ENCODE data around the gene CPXM2. TPM values are rescaled to one million over a fixed set of nuclear protein-coding genes. Genes with fewer than 3 reads are reported as not detected.

The CPXM2 gene
- polyA plus RNA-seq, 1 donor (not counting 4 experiments of a cell fraction or from before 2014, with no cell fraction given), result 0.03 TPM

- H3K9me3 ChIP-seq (ENCODE audit: control insufficient read depth, low read depth, low read length), result peaks cover 3% of the 10 kb centered on the region
- no peaks in the 10 kb centered on the region for H3K36me3 ChIP-seq (ENCODE audit: control insufficient read depth in 2 of 2, extremely low read depth in 1 of 2, insufficient read depth in 2 of 2, low read length in 2 of 2)
- no peak overlapping the region for H3K4me3 ChIP-seq (ENCODE audit: control insufficient read depth in 2 of 3, extremely low read depth in 1 of 3, insufficient read depth in 2 of 3, low read depth in 1 of 3, low read length in 3 of 3)
- H2AFZ ChIP-seq (ENCODE audit: control insufficient read depth, low read length), result no peak overlapping the region
- DNase-seq (ENCODE audit: low read depth, low spot score) (no peak), FAIRE-seq (no peak)
- no peak overlapping the region for H3K9ac ChIP-seq (ENCODE audit: control insufficient read depth, extremely low read depth, insufficient read depth, low read length)
- no peaks in the 10 kb centered on the region for H3K79me2 ChIP-seq (ENCODE audit: control insufficient read depth, insufficient read depth, low read length)
- H3K4me1 ChIP-seq (ENCODE audit: control insufficient read depth, extremely low read depth, insufficient read depth, low read length), result no peaks in the 10 kb centered on the region
- TF ChIP-seq EZH2 (IDR thresholded peaks at IDR 0.05; ENCODE audit: low read length), result no peak
- no peak for TF ChIP-seq CTCF (optimal IDR thresholded peaks at IDR 0.05 in 1 of 3, IDR thresholded peaks at IDR 0.05 in 1 of 3, conservative IDR thresholded peaks at IDR 0.05 in 1 of 3; ENCODE audit: extremely low read depth in 1 of 3, insufficient read depth in 2 of 3, low read length in 3 of 3)
- H3K27ac ChIP-seq (ENCODE audit: control insufficient read depth, insufficient read depth, low read length), result no peak overlapping the region
- H3K27me3 ChIP-seq (ENCODE audit: control insufficient read depth, extremely low read depth, insufficient read depth, low read length), result peaks cover 3% of the 10 kb centered on the region
- no peaks in the 10 kb centered on the region for H4K20me1 ChIP-seq (ENCODE audit: control insufficient read depth, extremely low read depth, insufficient read depth, low read length)
- H3K4me2 ChIP-seq (ENCODE audit: control insufficient read depth, extremely low read depth, insufficient read depth, low read depth, low read length), result no peak overlapping the region
- dilution Hi-C loops (cut with MboI; ENCODE audit: extremely low pct_ligation_motif_present, low sequenced_read_pairs), result no loop called here
- no peaks in the 10 kb centered on the region for H3K9me1 ChIP-seq (ENCODE audit: control insufficient read depth, extremely low read depth, insufficient read depth, low read length)
Measured at GRCh38 chr10:123922126-123922525, 30.5 kb upstream of the CPXM2 start.

- H3K4me2 ChIP-seq (ENCODE audit: control insufficient read depth, extremely low read depth, insufficient read depth, low read depth, low read length), result no peak overlapping the region
- DNase-seq (ENCODE audit: low read depth, low spot score) (no peak), FAIRE-seq (no peak)
- no peak overlapping the region for H2AFZ ChIP-seq (ENCODE audit: control insufficient read depth, low read length)
- H3K27me3 ChIP-seq (ENCODE audit: control insufficient read depth, extremely low read depth, insufficient read depth, low read length), result peaks cover 12% of the 10 kb centered on the region
- TF ChIP-seq EZH2 (IDR thresholded peaks at IDR 0.05; ENCODE audit: low read length), result no peak
- no peak for TF ChIP-seq CTCF (optimal IDR thresholded peaks at IDR 0.05 in 1 of 3, IDR thresholded peaks at IDR 0.05 in 1 of 3, conservative IDR thresholded peaks at IDR 0.05 in 1 of 3; ENCODE audit: extremely low read depth in 1 of 3, insufficient read depth in 2 of 3, low read length in 3 of 3)
- no peaks in the 10 kb centered on the region for H4K20me1 ChIP-seq (ENCODE audit: control insufficient read depth, extremely low read depth, insufficient read depth, low read length)
- H3K79me2 ChIP-seq (ENCODE audit: control insufficient read depth, insufficient read depth, low read length), result no peaks in the 10 kb centered on the region
- no peak overlapping the region for H3K9ac ChIP-seq (ENCODE audit: control insufficient read depth, extremely low read depth, insufficient read depth, low read length)
- no peak overlapping the region for H3K4me3 ChIP-seq (ENCODE audit: control insufficient read depth in 2 of 3, extremely low read depth in 1 of 3, insufficient read depth in 2 of 3, low read depth in 1 of 3, low read length in 3 of 3)
- peaks cover 3% of the 10 kb centered on the region for H3K9me3 ChIP-seq (ENCODE audit: control insufficient read depth, low read depth, low read length)
- H3K36me3 ChIP-seq (ENCODE audit: control insufficient read depth in 2 of 2, extremely low read depth in 1 of 2, insufficient read depth in 2 of 2, low read length in 2 of 2), result no peaks in the 10 kb centered on the region
- H3K9me1 ChIP-seq (ENCODE audit: control insufficient read depth, extremely low read depth, insufficient read depth, low read length), result no peaks in the 10 kb centered on the region
- dilution Hi-C loops (cut with MboI; ENCODE audit: extremely low pct_ligation_motif_present, low sequenced_read_pairs), result no loop called here
- H3K27ac ChIP-seq (ENCODE audit: control insufficient read depth, insufficient read depth, low read length), result no peak overlapping the region
- no peaks in the 10 kb centered on the region for H3K4me1 ChIP-seq (ENCODE audit: control insufficient read depth, extremely low read depth, insufficient read depth, low read length)
Measured at GRCh38 chr10:123916775-123917174, 25.2 kb upstream of the CPXM2 start.
